GM21515 (cell line): ENCODE measurements around the gene COL9A3.
"Not testable (repeated sequence)": the region's sequence is repeated elsewhere in the genome, so short reads cannot be mapped to it uniquely, and the experiment has no call there.

Experiments used
- ATAC-seq: cut with Tn5 transposase; IDR thresholded peaks from one replicate; pipeline ENCODE4 v1.9.1; 2021; ENCODE audit not compliant: unreplicated experiment

COL9A3 gene

DNA sequence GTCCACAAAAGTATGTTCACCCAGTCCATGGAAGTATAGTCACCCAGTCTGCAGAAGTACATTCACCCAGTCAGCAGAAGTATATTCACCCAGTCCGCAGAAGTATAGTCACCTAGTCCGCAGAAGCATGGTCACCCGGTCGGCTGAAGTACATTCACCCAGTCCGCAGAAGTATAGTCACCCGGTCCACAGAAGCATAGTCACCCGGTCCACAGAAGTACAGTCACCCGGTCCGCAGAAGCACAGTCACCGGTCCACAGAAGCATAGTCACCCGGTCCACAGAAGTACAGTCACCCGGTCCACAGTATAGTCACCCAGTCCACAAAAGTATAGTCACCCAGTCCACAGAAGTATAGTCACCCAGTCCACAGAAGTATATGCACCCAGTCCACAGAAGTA, 36.0 kb downstream of the COL9A3 start:
- ATAC-seq, result no peak

DNA sequence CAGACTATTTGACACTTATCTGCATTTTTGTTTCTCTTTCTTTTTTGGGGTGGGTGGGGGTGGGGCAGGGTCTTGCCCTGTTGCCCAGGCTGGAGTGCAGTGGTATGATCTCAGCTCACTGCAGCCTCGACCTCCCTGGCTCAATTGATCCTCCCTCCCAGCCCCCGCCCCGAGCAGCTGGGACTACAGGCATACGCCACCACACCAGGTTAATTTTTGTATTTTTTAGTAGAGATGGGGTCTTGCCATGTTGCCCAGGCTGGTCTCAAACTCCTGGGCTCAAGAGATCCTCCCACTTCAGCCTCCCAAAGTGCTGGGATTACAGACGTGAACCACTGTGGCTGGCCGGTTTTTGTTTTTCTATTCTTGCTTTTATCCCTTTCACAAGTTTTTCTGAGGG, 36.5 kb downstream of the COL9A3 start:
- not testable (repeated sequence) for ATAC-seq

DNA sequence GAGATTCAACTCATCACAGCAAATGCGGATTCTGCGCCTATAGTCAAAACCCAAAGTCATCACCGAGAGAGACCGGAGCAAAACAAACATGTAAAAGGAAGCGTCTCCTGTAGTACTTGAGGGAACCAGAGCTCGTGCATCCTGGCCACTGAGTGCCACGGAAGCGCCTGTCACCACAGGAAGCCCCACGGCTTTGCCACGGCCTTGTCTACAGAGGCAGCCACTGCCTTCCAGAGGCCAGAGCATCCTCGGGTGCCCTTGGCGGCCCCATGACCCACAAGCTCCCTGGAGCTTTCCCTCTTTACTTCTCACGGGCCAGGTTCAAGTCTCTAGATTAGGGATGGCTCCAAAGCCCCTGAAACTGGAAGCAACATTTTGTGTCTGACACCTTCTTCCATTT, 37.3 kb downstream of the COL9A3 start:
- ATAC-seq, result no peak

DNA sequence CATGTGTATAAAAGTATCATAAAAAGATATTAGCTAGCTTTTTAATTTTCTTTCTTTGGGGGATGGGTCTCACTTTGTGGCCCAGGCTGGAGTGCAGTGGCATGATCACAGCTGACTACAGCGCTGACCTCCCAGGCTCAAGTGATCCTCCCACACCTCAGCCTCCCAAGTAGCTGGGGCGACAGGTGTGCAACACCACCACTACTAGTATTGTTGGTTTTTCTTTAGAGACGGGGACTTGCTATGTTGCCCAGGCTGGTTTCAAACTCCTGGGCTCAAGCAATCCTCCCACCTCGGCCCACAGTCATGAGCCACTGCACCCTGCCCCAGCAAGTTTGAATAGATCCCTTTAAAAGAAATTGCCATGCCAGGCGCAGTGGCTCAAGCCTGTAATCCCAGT, 38.3 kb downstream of the COL9A3 start:
- no peak for ATAC-seq

DNA sequence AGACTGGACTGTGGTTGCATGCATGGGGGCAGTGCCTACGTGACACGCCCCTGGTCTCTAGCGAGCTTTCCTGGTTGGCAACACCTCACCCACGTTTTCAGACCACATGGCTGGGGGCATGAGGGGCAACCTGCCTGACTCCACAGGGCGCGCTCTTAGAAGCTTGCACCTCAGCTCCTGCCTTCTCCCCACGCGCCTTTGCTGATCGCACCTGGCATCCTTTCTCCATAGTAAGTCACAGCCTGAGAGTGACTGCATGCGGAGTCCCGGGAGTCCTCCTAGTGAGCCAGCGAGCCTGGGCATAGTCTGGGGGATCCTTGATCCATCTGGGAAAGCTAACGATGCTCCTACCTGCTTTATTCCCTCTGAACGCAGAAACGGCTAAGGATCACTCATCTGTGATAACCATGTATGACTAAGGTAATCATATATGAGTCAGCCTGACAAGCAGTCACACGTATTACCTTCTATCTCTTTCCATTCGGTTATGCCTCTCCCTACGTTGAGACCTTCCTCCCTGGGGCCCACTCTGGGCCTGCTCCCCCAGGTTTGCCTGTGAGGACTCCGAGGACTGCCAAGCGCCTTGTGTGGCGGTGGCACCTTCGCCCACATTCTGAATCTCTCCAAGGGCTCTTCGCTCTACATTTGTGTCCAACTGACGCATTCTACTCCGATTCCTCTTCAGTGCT, 40.2 kb downstream of the COL9A3 start:
- no peak for ATAC-seq

DNA sequence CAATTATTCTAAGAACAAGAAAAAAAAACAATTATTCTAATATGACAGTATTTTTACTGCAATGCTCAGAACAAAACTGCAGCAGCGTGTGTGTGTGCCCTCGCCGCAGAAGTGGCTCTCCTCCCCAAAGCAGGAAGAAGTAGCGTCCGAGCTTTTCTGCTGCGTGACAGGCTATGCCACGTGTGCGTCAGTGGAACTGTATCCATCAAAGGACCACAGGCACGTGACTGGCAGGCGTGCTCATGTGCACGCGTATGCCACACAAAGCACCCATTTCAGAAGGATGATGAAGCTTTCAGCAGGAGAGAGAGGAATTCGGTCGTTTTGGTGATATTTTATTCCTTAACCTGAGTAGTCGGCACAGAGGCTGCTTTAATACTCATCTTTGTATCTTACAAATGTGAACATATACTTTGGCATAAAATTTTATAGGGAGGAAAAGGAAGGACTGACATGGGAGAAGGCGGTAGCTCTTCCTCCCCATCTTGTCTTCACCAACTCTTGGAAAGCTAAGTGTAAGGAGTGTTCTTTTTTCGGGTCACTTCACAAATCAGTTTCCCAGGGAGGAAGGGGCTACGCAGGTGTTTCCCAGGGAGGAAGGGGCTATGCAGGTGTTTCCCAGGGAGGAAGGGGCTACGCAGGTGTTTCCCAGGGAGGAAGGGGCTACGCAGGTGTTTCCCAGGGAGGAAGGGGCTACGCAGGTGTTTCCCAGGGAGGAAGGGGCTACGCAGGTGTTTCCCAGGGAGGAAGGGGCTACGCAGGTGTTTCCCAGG, 41.4 kb downstream of the COL9A3 start:
- no peak for ATAC-seq

DNA sequence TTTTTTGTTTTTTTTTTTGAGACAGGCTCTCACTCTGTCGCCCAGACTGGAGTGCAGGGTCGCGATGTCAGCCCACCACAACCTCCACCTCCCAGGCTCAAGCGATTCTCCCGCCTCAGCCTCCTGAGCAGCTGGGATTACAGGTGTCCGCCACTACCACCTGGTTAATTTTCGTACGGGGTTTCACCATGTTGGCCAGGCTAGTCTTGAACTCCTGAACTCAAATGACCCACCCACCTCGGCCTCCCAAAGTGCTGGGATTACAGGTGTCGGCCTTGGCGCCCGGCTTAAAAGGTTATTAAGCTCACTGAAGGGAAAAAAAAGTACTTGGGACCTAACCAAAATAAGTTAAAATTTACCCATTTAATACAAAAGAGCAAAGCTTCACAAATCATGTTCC, 42.9 kb downstream of the COL9A3 start:
- no peak for ATAC-seq

DNA sequence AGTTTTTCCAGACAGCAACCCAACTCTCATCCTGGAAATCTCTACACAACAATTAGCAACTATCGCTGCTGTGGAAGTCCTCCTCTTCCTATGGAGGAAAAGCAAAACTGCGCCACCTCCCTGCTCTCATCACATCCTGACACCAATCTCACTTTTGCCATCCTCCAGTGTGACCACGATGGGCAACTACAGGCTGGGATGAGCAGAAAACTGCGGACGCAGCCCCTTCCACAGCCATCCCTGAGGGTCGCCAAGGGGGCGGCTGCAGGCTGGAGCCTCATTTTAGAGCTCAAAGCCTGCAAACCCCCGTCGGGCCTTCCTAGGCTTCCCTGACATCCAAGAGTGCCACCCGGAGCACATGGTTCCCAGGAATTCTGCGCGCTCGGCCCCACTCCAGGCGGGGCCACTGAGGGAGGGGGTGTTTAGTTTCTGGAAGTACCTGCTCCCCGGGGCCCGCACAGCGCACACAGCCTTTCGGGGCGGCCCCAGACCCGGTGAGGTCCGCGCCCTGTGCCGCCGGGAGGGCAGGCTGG, 43.6 kb downstream of the COL9A3 start:
- no peak for ATAC-seq

DNA sequence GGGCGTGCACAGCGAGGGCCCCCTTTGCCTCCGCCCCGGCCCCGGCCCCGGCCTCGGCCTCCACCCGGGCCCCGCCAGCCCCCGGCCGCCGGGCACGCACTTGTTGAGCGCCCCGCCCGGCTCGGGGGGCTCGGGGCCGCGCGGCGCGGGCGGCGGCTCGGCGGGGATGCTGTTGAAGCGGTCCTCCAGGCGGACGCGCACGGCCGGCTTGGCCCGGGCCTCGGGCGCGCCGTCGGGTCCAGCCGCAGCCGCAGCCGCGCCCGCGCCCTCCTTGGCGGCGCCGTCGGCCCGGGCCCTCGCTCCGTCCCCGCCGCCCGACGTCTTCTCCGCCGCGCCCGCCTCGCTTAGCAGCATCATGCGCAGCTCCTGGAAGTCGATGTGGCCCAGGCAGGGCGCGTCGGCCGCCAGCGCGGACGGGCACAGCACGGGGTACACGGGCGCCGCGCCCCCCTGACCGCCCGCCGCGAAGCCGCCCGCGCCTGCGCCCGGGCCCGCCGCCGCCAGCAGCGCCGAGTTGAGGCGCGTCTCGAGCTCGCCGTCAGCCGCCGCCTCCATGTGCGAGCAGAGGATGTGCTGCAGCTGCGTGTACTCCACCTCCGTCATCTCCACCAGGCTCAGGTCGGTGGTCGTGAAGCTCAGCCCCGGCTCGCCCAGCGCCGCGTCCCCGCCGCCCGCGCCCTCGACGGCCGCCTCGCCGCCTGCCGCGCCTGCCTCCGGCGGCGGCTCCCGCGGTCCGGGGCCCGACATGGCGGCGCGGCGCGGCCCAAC, 44.3 kb downstream of the COL9A3 start:
- peak; percentile 39 for ATAC-seq

DNA sequence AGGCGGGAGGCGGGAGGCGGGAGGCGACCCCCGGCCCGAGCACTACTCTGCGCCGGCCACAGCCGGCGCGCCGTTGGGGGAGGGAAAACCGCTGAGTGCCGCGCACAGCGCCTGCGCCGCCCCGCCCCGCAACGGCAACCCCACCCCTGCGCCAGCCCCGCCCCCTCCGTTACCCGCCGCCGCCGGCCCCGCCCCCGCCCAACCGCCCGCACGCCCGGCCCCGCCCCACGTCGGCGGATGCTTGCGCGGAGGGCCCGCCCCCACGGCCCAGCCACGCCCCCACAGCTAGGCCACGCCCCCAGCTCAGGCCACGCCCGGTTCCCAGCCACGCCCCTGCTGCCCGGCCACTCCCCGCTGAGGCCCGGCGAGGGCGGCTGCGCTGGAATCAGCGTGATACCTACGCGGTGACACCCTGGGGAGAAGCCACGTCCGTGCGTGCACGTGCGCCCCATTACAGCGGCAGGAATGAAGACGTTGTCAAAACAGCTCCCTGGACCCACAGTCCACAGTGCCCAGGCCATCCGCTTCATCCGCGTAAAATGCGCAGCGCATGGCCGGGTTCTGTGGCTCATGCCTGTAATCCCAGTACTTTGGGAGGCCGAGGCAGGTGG, 45.0 kb downstream of the COL9A3 start, which contains the start of gene TCFL5:
TCFL5 (minus strand) TSS at position 97 of the 611 bp plus-strand sequence. CDS start 152 bp downstream, outside the sequence.
- ATAC-seq, result peak; percentile 57

DNA sequence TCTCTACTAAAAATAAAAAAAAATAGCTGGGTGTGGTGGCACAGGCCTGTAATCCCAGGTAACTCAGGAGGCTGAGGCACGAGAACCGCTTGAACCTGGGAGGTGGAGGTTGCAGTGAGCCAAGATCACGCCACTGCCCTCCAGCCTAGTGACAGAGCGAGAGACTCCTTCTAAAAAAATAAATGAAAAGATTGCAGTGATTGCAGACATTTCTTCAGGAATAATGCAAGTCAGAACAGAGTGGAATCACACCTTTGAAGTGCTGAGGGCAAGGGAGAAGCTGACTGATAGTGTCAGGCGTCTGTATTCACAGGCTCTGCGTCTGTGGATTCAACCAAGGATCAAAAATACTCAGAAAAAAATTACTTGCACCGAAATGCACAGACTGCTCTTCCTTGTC, 47.4 kb downstream of the COL9A3 start:
- ATAC-seq, result no peak

DNA sequence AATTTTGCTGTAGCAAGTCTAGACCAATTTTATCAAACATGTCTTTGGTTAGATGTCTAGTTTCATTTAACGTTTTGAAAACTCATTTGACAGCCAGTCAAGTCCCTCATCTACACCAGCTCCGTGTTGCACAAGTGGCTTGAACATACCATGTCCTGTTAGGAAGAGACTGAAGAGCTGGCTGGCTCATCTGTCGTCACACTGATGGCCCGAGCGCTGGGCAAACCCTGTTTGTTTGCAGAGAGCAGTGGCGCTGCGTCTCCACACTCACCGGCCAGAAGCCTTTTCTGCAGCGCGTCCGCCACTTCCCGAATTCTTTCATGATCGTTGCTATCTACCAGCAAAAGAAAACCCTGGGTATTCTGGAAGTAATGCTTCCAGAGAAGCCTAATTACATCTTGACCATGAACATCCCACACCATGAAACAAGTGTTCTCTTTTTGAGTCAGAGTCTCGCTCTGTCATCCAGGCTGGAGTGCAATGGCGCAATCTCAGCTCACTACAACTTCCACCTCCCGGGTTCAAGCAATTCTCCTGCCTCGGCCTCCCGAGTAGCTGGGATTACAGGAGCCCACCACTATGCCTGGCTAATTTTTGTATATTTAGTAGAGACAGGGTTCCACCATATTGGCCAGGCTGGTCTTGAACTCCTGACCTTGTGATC, 55.5 kb downstream of the COL9A3 start:
- ATAC-seq, result no peak

DNA sequence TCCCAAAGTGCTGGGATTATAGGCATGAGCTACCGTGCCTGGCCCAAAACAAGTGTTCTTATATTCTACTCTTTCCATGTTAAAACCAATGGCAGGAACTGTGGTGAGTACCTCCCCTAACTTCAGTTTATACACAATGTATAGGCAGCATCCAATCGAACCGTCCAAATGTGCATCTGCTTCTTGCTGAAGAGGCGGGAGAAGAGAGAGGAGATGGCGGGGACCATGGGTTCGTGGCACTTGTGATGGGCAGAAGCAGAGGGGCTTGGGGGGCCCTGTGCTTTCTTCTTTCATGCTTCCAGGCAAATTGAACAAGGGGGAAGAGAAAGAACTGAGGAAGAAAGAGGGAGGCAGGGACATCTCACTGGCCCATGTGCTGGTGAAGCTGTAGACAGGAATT, 56.0 kb downstream of the COL9A3 start:
- no peak for ATAC-seq

DNA sequence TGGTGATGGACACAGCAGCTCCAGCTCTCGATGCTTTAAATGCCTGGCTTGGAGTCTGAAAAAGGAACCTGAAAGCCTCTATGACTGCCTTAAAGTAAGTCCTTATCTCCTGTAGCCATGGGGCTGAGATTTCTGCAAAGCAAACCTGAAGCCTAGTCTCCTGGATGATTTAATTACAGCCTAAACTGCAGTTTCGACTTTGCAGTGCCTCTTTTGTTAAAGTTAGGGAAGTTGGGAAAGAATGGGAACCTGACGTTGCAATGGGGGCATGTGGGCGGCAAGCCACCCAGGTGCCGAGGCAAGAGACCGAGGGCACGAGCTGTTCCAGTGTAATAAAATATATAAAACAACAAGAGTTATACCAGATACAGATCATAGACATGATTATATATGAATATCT, 56.4 kb downstream of the COL9A3 start:
- no peak for ATAC-seq

DNA sequence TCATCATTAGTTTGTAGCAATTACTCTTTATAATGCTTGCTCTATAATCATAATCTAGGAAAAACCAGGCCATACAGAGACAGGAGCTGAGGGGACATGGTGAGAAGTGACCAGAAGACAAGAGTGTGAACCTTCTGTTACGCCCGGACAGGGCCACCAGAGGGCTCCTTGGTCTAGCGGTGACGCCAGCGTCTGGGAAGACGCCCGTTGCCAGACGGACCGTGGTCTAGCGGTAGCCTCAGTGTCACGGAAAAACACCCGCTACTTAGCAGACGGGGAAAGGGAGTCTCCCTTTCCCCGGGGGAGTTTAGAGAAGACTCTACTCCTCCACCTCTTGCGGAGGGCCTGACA, 56.8 kb downstream of the COL9A3 start:
- ATAC-seq, result not testable (repeated sequence)

DNA sequence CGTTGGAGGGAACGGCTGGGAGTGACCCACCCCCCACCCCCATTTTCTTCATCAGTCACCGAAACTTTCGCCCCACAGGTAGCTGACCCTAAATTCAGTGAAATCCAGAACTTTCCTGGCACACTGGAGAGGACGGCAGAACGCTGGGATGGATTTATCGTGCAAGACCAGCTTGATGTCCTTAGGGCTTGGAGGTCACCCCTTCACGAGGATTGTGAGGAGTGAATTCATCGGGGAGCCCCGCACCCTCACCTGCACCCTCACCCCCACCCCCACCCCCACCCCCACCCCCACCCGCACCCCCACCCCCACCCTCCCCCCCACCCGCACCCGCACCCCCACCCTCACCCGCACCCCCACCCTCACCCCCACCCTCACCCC, 58.1 kb downstream of the COL9A3 start:
- ATAC-seq, result no peak

DNA sequence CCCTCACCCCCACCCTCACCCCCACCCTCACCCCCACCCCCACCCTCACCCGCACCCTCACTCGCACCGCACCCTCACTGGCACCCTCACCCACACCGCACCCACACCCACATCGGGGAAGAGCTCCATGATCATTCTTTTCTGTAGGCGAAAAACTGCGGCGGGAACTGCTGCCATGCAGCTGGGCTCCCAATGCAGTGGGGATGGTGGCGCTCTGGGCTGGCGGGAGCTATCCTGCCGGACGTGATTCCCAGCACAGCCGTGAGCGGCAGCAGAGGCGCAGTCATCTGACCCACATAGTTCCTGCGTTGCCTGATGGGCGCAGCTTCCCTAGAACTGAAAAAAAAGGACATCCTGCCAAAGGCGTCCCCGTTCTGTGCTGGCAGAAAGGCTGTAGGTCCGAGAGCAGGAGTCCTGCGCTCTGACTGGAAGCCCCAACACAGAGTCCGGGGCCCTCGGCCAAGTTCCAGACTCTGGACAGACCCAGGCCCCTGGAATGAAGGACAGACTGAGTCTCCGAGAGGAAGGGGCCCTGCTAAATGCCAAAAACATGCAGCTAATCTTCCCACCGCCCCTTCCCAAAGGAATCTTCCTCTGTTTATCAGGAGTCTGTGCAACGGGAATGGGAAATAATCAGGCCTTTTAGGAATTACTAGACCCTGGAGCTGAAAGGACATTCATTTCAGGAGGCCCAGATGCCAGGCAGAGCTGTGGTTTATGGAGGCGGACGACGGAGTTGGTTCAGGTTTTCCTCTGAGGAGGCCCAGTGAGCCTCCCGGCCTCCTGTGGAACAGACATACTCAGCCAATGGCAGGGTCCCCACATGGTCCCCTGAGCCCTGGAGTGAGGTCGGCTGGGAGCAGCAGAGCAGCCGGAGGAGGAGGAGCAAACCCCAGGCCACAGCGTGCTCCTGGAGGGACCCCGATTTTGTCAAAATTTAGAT, 58.8 kb downstream of the COL9A3 start:
- no peak for ATAC-seq

DNA sequence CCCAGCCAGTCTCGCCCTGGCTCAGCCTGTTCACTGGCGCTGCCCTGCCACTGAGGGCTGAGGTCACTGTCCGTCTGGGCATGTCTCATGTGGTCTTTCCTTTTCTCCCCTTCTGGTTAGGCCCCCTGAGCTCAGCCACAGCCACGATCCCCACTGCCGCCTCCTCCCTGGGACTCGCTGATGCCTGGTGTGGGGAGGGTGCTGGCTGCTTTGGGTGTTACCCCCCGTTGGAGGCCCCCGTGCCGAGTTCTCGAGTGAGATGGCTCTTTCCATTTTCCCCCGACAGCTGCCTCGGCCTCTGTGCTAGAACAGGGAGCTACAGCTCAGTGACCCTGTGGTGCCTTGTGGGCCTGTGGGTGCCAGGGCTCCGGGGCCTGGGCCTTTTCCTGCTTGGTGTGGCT, 59.7 kb downstream of the COL9A3 start:
- ATAC-seq, result no peak
